HEK293T (cell line): ENCODE data around the gene SHCBP1.

Source experiments
- ARNT ChIP-seq: fragments of 450-650 bp; IDR thresholded peaks from 2 replicates; pipeline ENCODE4 v1.6.1; 2017; ENCODE audit warnings: mild to moderate bottlenecking
- BHLHE40 ChIP-seq: fragments of 450-650 bp; IDR thresholded peaks from 2 replicates; pipeline ENCODE4 v1.6.1; 2016; ENCODE audit warnings: mild to moderate bottlenecking, moderate library complexity, borderline replicate concordance
- CTBP1 ChIP-seq: fragments of 450-650 bp; IDR thresholded peaks from 2 replicates; pipeline ENCODE4 v1.6.1; 2016; ENCODE audit warnings: borderline replicate concordance
- ELF4 ChIP-seq: fragments of 450-650 bp; IDR thresholded peaks from 2 replicates; pipeline ENCODE4 v1.6.1; 2017; ENCODE audit warnings: antibody characterized with exemption
- FOXK2 ChIP-seq: fragments of 450-650 bp; IDR thresholded peaks from 2 replicates; pipeline ENCODE4 v1.6.1; 2016; ENCODE audit warnings: mild to moderate bottlenecking
- FOXM1 ChIP-seq: fragments of 450-650 bp; IDR thresholded peaks from 2 replicates; pipeline ENCODE4 v1.6.1; 2017; ENCODE audit warnings: mild to moderate bottlenecking, borderline replicate concordance
- HDGF ChIP-seq: fragments of 450-650 bp; IDR thresholded peaks from 2 replicates; pipeline ENCODE4 v1.6.1; 2017; ENCODE audit warnings: antibody characterized with exemption, borderline replicate concordance
- LEF1 ChIP-seq: fragments of 450-650 bp; IDR thresholded peaks from 2 replicates; pipeline ENCODE4 v1.6.1; 2017; ENCODE audit warnings: mild to moderate bottlenecking, borderline replicate concordance
- NFRKB ChIP-seq: fragments of 450-650 bp; IDR thresholded peaks from 2 replicates; pipeline ENCODE4 v1.6.1; 2016; ENCODE audit warnings: mild to moderate bottlenecking, moderate library complexity
- PKNOX1 ChIP-seq: fragments of 450-650 bp; IDR thresholded peaks from 2 replicates; pipeline ENCODE4 v1.6.1; 2016
- SP1 ChIP-seq: fragments of 450-650 bp; IDR thresholded peaks from 2 replicates; pipeline ENCODE4 v1.6.1; 2017
- SUZ12 ChIP-seq: fragments of 450-650 bp; IDR thresholded peaks from 2 replicates; pipeline ENCODE4 v1.6.1; 2016; ENCODE audit warnings: mild to moderate bottlenecking
- TARDBP ChIP-seq: fragments of 450-650 bp; IDR thresholded peaks from 2 replicates; pipeline ENCODE4 v1.6.1; 2016
- ZNF384 ChIP-seq: fragments of 450-650 bp; IDR thresholded peaks from 2 replicates; pipeline ENCODE4 v1.6.1; 2016

DNA sequence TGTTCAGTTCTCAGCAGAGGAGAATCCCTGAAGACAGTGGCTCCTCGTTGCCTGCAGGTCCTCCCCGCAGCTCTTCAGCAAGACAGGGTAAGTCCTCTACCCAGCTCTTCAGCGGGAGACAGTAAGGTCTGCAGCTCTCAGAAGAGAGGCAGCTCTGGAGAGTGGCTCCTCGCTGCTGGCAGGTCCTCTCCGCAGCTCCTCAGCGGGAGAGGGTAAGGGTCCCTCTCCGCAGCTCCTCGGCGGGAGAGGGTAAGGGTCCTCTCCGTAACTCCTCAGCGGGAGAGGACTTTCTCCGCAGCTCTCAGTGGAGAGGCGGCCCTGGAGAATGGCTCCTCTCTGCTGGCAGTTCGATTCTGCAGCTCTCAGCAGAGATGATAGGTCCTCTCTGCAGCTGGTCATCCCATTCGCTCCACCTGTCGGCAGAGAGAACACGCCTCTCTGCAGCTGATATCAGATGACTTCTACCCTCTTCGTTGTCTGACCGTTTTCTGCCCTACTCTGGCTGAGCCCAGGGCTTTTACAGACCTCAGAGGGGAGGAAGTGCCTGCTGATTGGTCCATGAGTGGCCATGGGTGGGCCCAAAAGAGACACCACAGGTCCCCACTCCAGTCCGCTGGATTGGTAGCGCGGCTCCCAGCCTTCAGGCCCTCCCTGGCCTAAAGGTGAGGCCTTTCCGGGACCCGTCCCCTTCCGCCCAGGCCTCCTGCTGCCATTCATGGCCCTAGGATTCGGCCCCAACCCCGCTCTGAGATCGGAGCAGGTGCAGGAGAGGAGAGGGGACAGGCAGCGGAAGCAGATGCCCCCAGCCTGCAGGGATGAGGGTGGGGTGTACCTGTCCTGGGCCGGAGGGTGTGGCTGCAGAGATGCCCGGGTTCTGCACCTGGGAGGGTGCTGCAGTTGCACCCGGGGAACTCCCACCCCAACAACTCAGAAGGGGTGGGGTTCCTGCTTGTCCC lies 11.9 kb upstream of the SHCBP1 start:
- TF ChIP-seq BHLHE40, result no peak
- TF ChIP-seq ARNT, result no peak
- no peak for TF ChIP-seq FOXK2
- no peak for TF ChIP-seq LEF1
- no peak for TF ChIP-seq SP1
- TF ChIP-seq ELF4, result no peak
- TF ChIP-seq TARDBP, result no peak
- TF ChIP-seq ZNF384, result no peak
- no peak for TF ChIP-seq SUZ12
- no peak for TF ChIP-seq FOXM1
- TF ChIP-seq PKNOX1, result no peak
- TF ChIP-seq CTBP1, result no peak
- no peak for TF ChIP-seq HDGF
- TF ChIP-seq NFRKB, result no peak
